Kidney (tissue), 14 donors: ENCODE data around the gene GPC6. TPM values are rescaled to one million over a fixed set of nuclear protein-coding genes. Genes with fewer than 3 reads are reported as not detected.

Source experiments
- DNase-seq, 5 donors: peaks; one replicate each; pipeline ENCODE4 v3.0.0-alpha.2; 2013 to 2020
- FAIRE-seq: peaks from 2 replicates; lab custom pipeline; 2012; peaks lifted over from hg19 to GRCh38; lab: Jason Lieb, UNC
- H3K27ac ChIP-seq, 2 donors: one replicate each; pipeline ENCODE4 v1.7.0; 2013; ENCODE audit warnings: low read depth in 2 of 2, low read length in 2 of 2, inconsistent platforms in 1 of 2
- H3K27me3 ChIP-seq: one replicate; pipeline ENCODE4 v1.7.1; 2013; ENCODE audit warnings: low read length, inconsistent platforms; ENCODE audit not compliant: control insufficient read depth, insufficient read depth
- H3K36me3 ChIP-seq, 3 donors: one replicate each; pipeline versions ENCODE4 v1.7.0 to v1.7.1; 2013; ENCODE audit warnings: low read length in 3 of 3, control low read depth in 1 of 3, inconsistent platforms in 1 of 3; ENCODE audit not compliant: insufficient read depth in 3 of 3, control insufficient read depth in 2 of 3
- H3K4me1 ChIP-seq, 3 donors: one replicate each; pipeline versions ENCODE4 v1.7.0 to v1.7.1; 2013; ENCODE audit warnings: low read length in 3 of 3, inconsistent platforms in 1 of 3, low read depth in 1 of 3; ENCODE audit not compliant: control insufficient read depth in 2 of 3, insufficient read depth in 2 of 3
- H3K4me3 ChIP-seq, 3 donors: one replicate each; pipeline versions ENCODE4 v1.7.0 to v1.8.1; 2013; ENCODE audit warnings: low read length in 3 of 3, control low read depth in 1 of 3, inconsistent platforms in 1 of 3
- H3K9ac ChIP-seq, 3 donors: one replicate each; pipeline versions ENCODE4 v1.7.0 to v1.7.1; 2013; ENCODE audit warnings: low read length in 3 of 3, control low read depth in 1 of 3, inconsistent platforms in 1 of 3
- H3K9me3 ChIP-seq, 3 donors: one replicate each; pipeline versions ENCODE4 v1.7.0 to v1.7.1; 2013; ENCODE audit warnings: low read length in 3 of 3, control low read depth in 1 of 3, inconsistent platforms in 1 of 3; ENCODE audit not compliant: control insufficient read depth in 2 of 3, insufficient read depth in 1 of 3
- intact Hi-C: fragments of 100-400 bp; cut with DNase I; formaldehyde crosslinking; loops from one replicate; pipeline ENCODE4 v1.11.1; 2022
- polyA plus RNA-seq: library from polyadenylated mRNA; stranded (reverse); fragments of 350-450 nt; fragmentation: Illumina TruSeq; extraction: RNeasy Lipid Tissue Mini Kit (QIAGEN cat#74804); gene quantifications from one replicate; pipeline ENCODE4 v1.2.3, GENCODE V29; 2014; ENCODE audit warnings: low read depth, low replicate concordance; ENCODE audit not compliant: insufficient read depth
- total RNA-seq: library from RNA; stranded (reverse); fragmentation: NEBNext Ultra II Directional; extraction: Animal tissue kit (Norgen Biotek cat#: 25700); gene quantifications from one replicate; pipeline ENCODE4 v1.2.1, GENCODE V29; 2021
- TF ChIP-seq, protein P1 (sequence below): IDR thresholded peaks from 3 replicates; pipeline ENCODE4 v1.5.1; 2012; ENCODE audit warnings: mild to moderate bottlenecking, moderate library complexity, borderline replicate concordance; ENCODE audit not compliant: insufficient read depth; ENCODE audit errors: extremely low read depth
- donor health status: control.
- donor health status: control.
- donor health status: control.
- donor health status: control.
- donor health status: control.
- donor health status: DM: yes; HTN: yes; CAD: no.
- donor health status: Normal renal cell carcinoma (clear cell type).

Gene GPC6
- total and polyA plus RNA-seq, 2 donors from 2014 or later: 6.2 to 15.5 TPM

DNA sequence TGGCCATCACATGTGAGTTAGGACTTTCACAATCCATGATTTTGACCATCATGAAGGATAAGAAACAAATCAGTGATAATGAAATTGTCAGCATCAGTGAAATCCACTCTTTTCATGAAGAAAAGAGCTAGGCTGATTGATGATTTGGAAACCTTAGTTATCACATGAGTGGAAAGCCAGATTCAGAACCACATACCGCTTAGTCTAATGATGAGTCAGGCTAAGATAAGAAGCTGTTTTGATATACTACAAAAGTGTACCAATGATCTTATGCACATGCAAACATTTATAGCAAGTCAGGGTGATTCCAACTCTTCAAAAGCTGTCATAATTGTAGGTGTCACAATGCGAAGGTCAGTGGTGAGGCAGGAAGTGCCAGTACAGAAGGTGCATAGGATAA is 519.3 kb downstream of the GPC6 start:
- H3K36me3 ChIP-seq: no peaks in the 10 kb centered on the region
- no peaks in the 10 kb centered on the region for H3K4me1 ChIP-seq
- TF ChIP-seq, protein P1, sequence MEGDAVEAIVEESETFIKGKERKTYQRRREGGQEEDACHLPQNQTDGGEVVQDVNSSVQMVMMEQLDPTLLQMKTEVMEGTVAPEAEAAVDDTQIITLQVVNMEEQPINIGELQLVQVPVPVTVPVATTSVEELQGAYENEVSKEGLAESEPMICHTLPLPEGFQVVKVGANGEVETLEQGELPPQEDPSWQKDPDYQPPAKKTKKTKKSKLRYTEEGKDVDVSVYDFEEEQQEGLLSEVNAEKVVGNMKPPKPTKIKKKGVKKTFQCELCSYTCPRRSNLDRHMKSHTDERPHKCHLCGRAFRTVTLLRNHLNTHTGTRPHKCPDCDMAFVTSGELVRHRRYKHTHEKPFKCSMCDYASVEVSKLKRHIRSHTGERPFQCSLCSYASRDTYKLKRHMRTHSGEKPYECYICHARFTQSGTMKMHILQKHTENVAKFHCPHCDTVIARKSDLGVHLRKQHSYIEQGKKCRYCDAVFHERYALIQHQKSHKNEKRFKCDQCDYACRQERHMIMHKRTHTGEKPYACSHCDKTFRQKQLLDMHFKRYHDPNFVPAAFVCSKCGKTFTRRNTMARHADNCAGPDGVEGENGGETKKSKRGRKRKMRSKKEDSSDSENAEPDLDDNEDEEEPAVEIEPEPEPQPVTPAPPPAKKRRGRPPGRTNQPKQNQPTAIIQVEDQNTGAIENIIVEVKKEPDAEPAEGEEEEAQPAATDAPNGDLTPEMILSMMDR: no peak
- H3K9ac ChIP-seq: no peak overlapping the region
- DNase-seq: no peak
- FAIRE-seq: no peak
- no peaks in the 10 kb centered on the region for H3K9me3 ChIP-seq
- H3K27me3 ChIP-seq: no peaks in the 10 kb centered on the region
- intact Hi-C loops: no loop called here
- no peak overlapping the region for H3K27ac ChIP-seq
- H3K4me3 ChIP-seq: no peak overlapping the region

GRCh38 chr13:93746589-93746988 is 520.0 kb downstream of the GPC6 start:
- H3K36me3 ChIP-seq: no peaks in the 10 kb centered on the region
- no peaks in the 10 kb centered on the region for H3K9me3 ChIP-seq
- H3K4me3 ChIP-seq: no peak overlapping the region
- FAIRE-seq (no peak), DNase-seq (no peak)
- no peak overlapping the region for H3K9ac ChIP-seq
- TF ChIP-seq, protein P1: no peak
- H3K4me1 ChIP-seq: no peaks in the 10 kb centered on the region
- intact Hi-C loops: no loop called here
- no peaks in the 10 kb centered on the region for H3K27me3 ChIP-seq
- no peak overlapping the region for H3K27ac ChIP-seq

- no peaks in the 10 kb centered on the region for H3K9me3 ChIP-seq
- intact Hi-C loops: no loop called here
- no peak overlapping the region for H3K27ac ChIP-seq
- TF ChIP-seq, protein P1: no peak
- no peaks in the 10 kb centered on the region for H3K4me1 ChIP-seq
- no peak for DNase-seq
- H3K27me3 ChIP-seq: no peaks in the 10 kb centered on the region
- H3K9ac ChIP-seq: no peak overlapping the region
- no peak overlapping the region for H3K4me3 ChIP-seq
- H3K36me3 ChIP-seq: no peaks in the 10 kb centered on the region
- no peak for FAIRE-seq
Measured at GRCh38 chr13:93750676-93751075, 524.1 kb downstream of the GPC6 start.

GRCh38 chr13:93751117-93751516 is 524.5 kb downstream of the GPC6 start:
- Histone ChIP-seq H3K27me3 (no peaks in the 10 kb centered on the region), H3K9ac (no peak overlapping the region), H3K27ac (no peak overlapping the region), H3K4me1 (no peaks in the 10 kb centered on the region), H3K36me3 (no peaks in the 10 kb centered on the region), H3K4me3 (no peak overlapping the region), H3K9me3 (no peaks in the 10 kb centered on the region)
- FAIRE-seq (no peak), DNase-seq (no peak)
- intact Hi-C loops: no loop called here
- TF ChIP-seq, protein P1: no peak
